SK-N-SH treated with all-trans-retinoic acid at 6 μM for 48 hours (cell line): Measurements from ENCODE around the gene TNFRSF8.

Experiments used
- ATAC-seq: fragments of 200-7000 bp; cut with Tn5 transposase; 3 replicates; pipeline ENCODE4 v1.9.1; 2020; ENCODE audit warnings: mild to moderate bottlenecking, moderate library complexity
- ARNTL ChIP-seq: fragments of 450-650 bp; formaldehyde crosslinking; IDR thresholded peaks from 2 replicates; pipeline ENCODE4 v1.5.0; 2020; ENCODE audit warnings: low read depth, mild to moderate bottlenecking, moderate library complexity, borderline replicate concordance
- BACH2 ChIP-seq: fragments of 250-450 bp; sonication (Bioruptor Pico); IDR thresholded peaks from 2 replicates; pipeline ENCODE4 v1.9.0; 2021; ENCODE audit warnings: mild to moderate bottlenecking, borderline replicate concordance
- CSDC2 ChIP-seq: fragments of 250-450 bp; sonication (Bioruptor Pico); IDR thresholded peaks from 2 replicates; pipeline ENCODE4 v1.5.0; 2020; ENCODE audit warnings: mild to moderate bottlenecking, moderate library complexity
- ESRRG ChIP-seq: fragments of 250-450 bp; sonication (Bioruptor Pico); IDR thresholded peaks from 2 replicates; pipeline ENCODE4 v1.6.1; 2021; ENCODE audit warnings: mild to moderate bottlenecking
- GLIS3 ChIP-seq: fragments of 250-450 bp; sonication (Bioruptor Pico); IDR thresholded peaks from 2 replicates; pipeline ENCODE4 v1.5.0; 2020; ENCODE audit warnings: mild to moderate bottlenecking, moderate library complexity
- ISL1 ChIP-seq: fragments of 250-450 bp; sonication (Bioruptor Pico); IDR thresholded peaks from 2 replicates; pipeline ENCODE4 v2.1.2; 2022; ENCODE audit warnings: mild to moderate bottlenecking, moderate library complexity
- OSR1 ChIP-seq: fragments of 250-450 bp; sonication (Bioruptor Pico); IDR thresholded peaks from 2 replicates; pipeline ENCODE4 v1.8.0; 2022; ENCODE audit warnings: moderate library complexity, mild to moderate bottlenecking, inconsistent platforms
- PPARA ChIP-seq: fragments of 250-450 bp; sonication (Bioruptor Pico); IDR thresholded peaks from 2 replicates; pipeline ENCODE4 v1.5.0; 2020; ENCODE audit warnings: mild to moderate bottlenecking, borderline replicate concordance
- RARB ChIP-seq: fragments of 250-450 bp; sonication (Bioruptor Pico); IDR thresholded peaks from 2 replicates; pipeline ENCODE4 v1.8.0; 2021; ENCODE audit warnings: mild to moderate bottlenecking, moderate library complexity
- SNAI2 ChIP-seq: fragments of 250-450 bp; sonication (Bioruptor Pico); IDR thresholded peaks from 2 replicates; pipeline ENCODE4 v1.5.0; 2020; ENCODE audit warnings: mild to moderate bottlenecking, moderate library complexity
- TCF4 ChIP-seq: fragments of 250-450 bp; sonication (Bioruptor Pico); IDR thresholded peaks from 2 replicates; pipeline ENCODE4 v1.8.0; 2021; ENCODE audit warnings: mild to moderate bottlenecking, moderate library complexity, borderline replicate concordance
- TOX ChIP-seq: fragments of 250-450 bp; sonication (Bioruptor Pico); IDR thresholded peaks from 2 replicates; pipeline ENCODE4 v1.8.0; 2021; ENCODE audit warnings: mild to moderate bottlenecking, moderate library complexity, borderline replicate concordance
- TSHZ2 ChIP-seq: fragments of 250-450 bp; sonication (Bioruptor Pico); IDR thresholded peaks from 2 replicates; pipeline ENCODE4 v1.5.0; 2020; ENCODE audit warnings: mild to moderate bottlenecking, moderate library complexity
- ZC3H10 ChIP-seq: fragments of 250-450 bp; sonication (Bioruptor Pico); IDR thresholded peaks from 2 replicates; pipeline ENCODE4 v1.5.1; 2021; ENCODE audit warnings: mild to moderate bottlenecking, moderate library complexity
- ZFP3 ChIP-seq: fragments of 250-450 bp; sonication (Bioruptor Pico); IDR thresholded peaks from 2 replicates; pipeline ENCODE4 v1.5.0; 2020; ENCODE audit warnings: mild to moderate bottlenecking, moderate library complexity
- ZFP30 ChIP-seq: fragments of 450-650 bp; formaldehyde crosslinking; IDR thresholded peaks from 2 replicates; pipeline ENCODE4 v1.5.0; 2022; ENCODE audit warnings: mild to moderate bottlenecking, moderate library complexity
- ZNF565 ChIP-seq: fragments of 450-650 bp; formaldehyde crosslinking; conservative IDR thresholded peaks from 2 replicates; pipeline ENCODE4 v1.5.0; 2020; ENCODE audit warnings: low read depth, mild to moderate bottlenecking, moderate library complexity
- ZNF70 ChIP-seq: fragments of 450-650 bp; formaldehyde crosslinking; IDR thresholded peaks from 2 replicates; pipeline ENCODE4 v1.5.0; 2020; ENCODE audit warnings: mild to moderate bottlenecking, moderate library complexity
- ZNF8 ChIP-seq: fragments of 450-650 bp; formaldehyde crosslinking; IDR thresholded peaks from 2 replicates; pipeline ENCODE4 v1.5.0; 2020; ENCODE audit warnings: mild to moderate bottlenecking, moderate library complexity
- TF ChIP-seq, protein P1 (sequence below): fragments of 250-450 bp; sonication (Bioruptor Pico); IDR thresholded peaks from 2 replicates; pipeline ENCODE4 v1.8.0; 2020; ENCODE audit warnings: mild to moderate bottlenecking, moderate library complexity, borderline replicate concordance
- TF ChIP-seq, protein P2 (sequence below): fragments of 250-450 bp; sonication (Bioruptor Pico); IDR thresholded peaks from 2 replicates; pipeline ENCODE4 v1.5.1; 2020; ENCODE audit warnings: low read depth, mild to moderate bottlenecking, moderate library complexity
- TF ChIP-seq, protein P3 (sequence below): fragments of 250-450 bp; sonication (Bioruptor Pico); IDR thresholded peaks from 2 replicates; pipeline ENCODE4 v1.5.1; 2021; ENCODE audit warnings: mild to moderate bottlenecking, moderate library complexity
- TF ChIP-seq, protein P4 (sequence below): fragments of 250-450 bp; sonication (Bioruptor Pico); IDR thresholded peaks from 2 replicates; pipeline ENCODE4 v1.8.0; 2021; ENCODE audit warnings: low read depth, mild to moderate bottlenecking, moderate library complexity, borderline replicate concordance

The TNFRSF8 gene

GRCh38 chr1:12046749-12047119 lies 16.4 kb upstream of the TNFRSF8 start:
- TF ChIP-seq, protein P1, sequence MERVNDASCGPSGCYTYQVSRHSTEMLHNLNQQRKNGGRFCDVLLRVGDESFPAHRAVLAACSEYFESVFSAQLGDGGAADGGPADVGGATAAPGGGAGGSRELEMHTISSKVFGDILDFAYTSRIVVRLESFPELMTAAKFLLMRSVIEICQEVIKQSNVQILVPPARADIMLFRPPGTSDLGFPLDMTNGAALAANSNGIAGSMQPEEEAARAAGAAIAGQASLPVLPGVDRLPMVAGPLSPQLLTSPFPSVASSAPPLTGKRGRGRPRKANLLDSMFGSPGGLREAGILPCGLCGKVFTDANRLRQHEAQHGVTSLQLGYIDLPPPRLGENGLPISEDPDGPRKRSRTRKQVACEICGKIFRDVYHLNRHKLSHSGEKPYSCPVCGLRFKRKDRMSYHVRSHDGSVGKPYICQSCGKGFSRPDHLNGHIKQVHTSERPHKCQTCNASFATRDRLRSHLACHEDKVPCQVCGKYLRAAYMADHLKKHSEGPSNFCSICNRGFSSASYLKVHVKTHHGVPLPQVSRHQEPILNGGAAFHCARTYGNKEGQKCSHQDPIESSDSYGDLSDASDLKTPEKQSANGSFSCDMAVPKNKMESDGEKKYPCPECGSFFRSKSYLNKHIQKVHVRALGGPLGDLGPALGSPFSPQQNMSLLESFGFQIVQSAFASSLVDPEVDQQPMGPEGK: no peak
- TF ChIP-seq, protein P2, sequence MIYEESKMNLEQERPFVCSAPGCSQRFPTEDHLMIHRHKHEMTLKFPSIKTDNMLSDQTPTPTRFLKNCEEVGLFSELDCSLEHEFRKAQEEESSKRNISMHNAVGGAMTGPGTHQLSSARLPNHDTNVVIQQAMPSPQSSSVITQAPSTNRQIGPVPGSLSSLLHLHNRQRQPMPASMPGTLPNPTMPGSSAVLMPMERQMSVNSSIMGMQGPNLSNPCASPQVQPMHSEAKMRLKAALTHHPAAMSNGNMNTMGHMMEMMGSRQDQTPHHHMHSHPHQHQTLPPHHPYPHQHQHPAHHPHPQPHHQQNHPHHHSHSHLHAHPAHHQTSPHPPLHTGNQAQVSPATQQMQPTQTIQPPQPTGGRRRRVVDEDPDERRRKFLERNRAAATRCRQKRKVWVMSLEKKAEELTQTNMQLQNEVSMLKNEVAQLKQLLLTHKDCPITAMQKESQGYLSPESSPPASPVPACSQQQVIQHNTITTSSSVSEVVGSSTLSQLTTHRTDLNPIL (CRISPR knock-in tag): no peak
- TF ChIP-seq CSDC2 (CRISPR knock-in tag) (no peak), ZNF8 (CRISPR knock-in tag) (no peak), ISL1 (CRISPR knock-in tag) (no peak), ARNTL (no peak), BACH2 (CRISPR knock-in tag) (no peak), ZFP30 (CRISPR knock-in tag) (no peak), ESRRG (CRISPR knock-in tag) (no peak), ZNF565 (no peak)
- TF ChIP-seq, all 23 proteins: peak for 0
- ATAC-seq: no peak

GRCh38 chr1:12047120-12047876 lies 15.8 kb upstream of the TNFRSF8 start:
- TF ChIP-seq GLIS3: no peak
- no peak for TF ChIP-seq RARB (CRISPR knock-in tag)
- TF ChIP-seq TCF4 (CRISPR knock-in tag): no peak
- no peak for TF ChIP-seq TSHZ2 (CRISPR knock-in tag)
- TF ChIP-seq ZNF8 (CRISPR knock-in tag): no peak
- TF ChIP-seq, protein P3, sequence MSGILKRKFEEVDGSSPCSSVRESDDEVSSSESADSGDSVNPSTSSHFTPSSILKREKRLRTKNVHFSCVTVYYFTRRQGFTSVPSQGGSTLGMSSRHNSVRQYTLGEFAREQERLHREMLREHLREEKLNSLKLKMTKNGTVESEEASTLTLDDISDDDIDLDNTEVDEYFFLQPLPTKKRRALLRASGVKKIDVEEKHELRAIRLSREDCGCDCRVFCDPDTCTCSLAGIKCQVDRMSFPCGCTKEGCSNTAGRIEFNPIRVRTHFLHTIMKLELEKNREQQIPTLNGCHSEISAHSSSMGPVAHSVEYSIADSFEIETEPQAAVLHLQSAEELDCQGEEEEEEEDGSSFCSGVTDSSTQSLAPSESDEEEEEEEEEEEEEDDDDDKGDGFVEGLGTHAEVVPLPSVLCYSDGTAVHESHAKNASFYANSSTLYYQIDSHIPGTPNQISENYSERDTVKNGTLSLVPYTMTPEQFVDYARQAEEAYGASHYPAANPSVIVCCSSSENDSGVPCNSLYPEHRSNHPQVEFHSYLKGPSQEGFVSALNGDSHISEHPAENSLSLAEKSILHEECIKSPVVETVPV (CRISPR knock-in tag): no peak
- no peak for TF ChIP-seq TOX
- no peak for TF ChIP-seq ZFP30 (CRISPR knock-in tag)
- no peak for TF ChIP-seq ARNTL
- no peak for TF ChIP-seq BACH2 (CRISPR knock-in tag)
- TF ChIP-seq ZC3H10 (CRISPR knock-in tag): no peak
- TF ChIP-seq ESRRG (CRISPR knock-in tag): no peak
- no peak for ATAC-seq

GRCh38 chr1:12048372-12048771 lies 14.7 kb upstream of the TNFRSF8 start:
- ATAC-seq: no peak
- TF ChIP-seq ZFP3 (CRISPR knock-in tag) (no peak), BACH2 (CRISPR knock-in tag) (no peak)

DNA sequence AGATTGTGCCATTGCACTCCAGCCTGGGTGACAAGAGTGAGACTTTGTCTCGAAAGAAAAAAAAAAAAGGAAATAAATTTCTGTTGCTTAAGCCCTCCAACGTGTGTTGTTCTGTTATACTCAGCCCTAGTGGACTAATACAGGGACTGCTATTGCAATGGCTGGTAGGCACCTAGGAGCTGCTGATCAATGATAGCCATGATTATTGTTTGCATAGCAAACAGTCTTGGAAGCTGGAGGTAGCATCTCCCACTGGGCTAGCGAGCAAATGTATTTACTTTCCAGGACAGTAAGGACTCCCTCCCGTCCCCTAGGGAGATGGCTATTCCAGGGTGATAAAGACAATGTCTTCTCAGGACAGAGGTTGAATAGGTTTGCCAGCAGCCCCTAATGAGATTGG lies 13.5 kb upstream of the TNFRSF8 start:
- ATAC-seq: no peak
- TF ChIP-seq ZNF70 (CRISPR knock-in tag) (no peak), SNAI2 (no peak), ARNTL (no peak), TSHZ2 (CRISPR knock-in tag) (no peak), RARB (CRISPR knock-in tag) (no peak), ISL1 (CRISPR knock-in tag) (no peak), ESRRG (CRISPR knock-in tag) (no peak), OSR1 (CRISPR knock-in tag) (no peak), BACH2 (CRISPR knock-in tag) (no peak), ZNF8 (CRISPR knock-in tag) (no peak), PPARA (no peak)
- TF ChIP-seq, protein P2 (CRISPR knock-in tag): no peak
- TF ChIP-seq, protein P4, sequence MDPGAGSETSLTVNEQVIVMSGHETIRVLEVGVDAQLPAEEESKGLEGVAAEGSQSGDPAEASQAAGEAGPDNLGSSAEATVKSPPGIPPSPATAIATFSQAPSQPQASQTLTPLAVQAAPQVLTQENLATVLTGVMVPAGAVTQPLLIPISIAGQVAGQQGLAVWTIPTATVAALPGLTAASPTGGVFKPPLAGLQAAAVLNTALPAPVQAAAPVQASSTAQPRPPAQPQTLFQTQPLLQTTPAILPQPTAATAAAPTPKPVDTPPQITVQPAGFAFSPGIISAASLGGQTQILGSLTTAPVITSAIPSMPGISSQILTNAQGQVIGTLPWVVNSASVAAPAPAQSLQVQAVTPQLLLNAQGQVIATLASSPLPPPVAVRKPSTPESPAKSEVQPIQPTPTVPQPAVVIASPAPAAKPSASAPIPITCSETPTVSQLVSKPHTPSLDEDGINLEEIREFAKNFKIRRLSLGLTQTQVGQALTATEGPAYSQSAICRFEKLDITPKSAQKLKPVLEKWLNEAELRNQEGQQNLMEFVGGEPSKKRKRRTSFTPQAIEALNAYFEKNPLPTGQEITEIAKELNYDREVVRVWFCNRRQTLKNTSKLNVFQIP (CRISPR knock-in tag): no peak
